Measurements from ENCODE around the gene DCAF11.

DCAF11 gene

GRCh38 chr14:24092505-24093206, 21.9 kb upstream of the DCAF11 start:
- Histone ChIP-seq H3K9me2 (replicated peaks; ENCODE audit: insufficient read depth, low read length) (no peaks in the 10 kb centered on the region), H3K36me3 (ENCODE audit: low read length) (no peaks in the 10 kb centered on the region), H3K9me3 (ENCODE audit: insufficient read depth, low read length) (no peaks in the 10 kb centered on the region), H2AFZ (ENCODE audit: low read depth, low read length, severe bottlenecking) (no peak overlapping the region), H3K79me2 (ENCODE audit: insufficient read depth, low read length) (peaks cover 8% of the 10 kb centered on the region; the same call in 1 of the 2 replicates), H4K20me1 (ENCODE audit: low read depth, low read length) (no peaks in the 10 kb centered on the region), H3K4me2 (ENCODE audit: low read depth, low read length, poor library complexity, severe bottlenecking) (no peak overlapping the region), H3K27ac (ENCODE audit: low read depth, low read length) (peak overlapping the region; percentile 26; the same call in 1 of the 2 replicates), H3K4me3 (ENCODE audit: insufficient read depth, low read length, poor library complexity, severe bottlenecking) (no peak overlapping the region), H3K27me3 (ENCODE audit: low read length) (no peaks in the 10 kb centered on the region), H3F3A (ENCODE audit: insufficient read depth) (peaks cover 19% of the 10 kb centered on the region), H3K9ac (ENCODE audit: low read length) (no peak overlapping the region)
- no peak for TF ChIP-seq EZH2phosphoT487 (conservative IDR thresholded peaks at IDR 0.05; ENCODE audit: low read length)
- TF ChIP-seq, protein P1, sequence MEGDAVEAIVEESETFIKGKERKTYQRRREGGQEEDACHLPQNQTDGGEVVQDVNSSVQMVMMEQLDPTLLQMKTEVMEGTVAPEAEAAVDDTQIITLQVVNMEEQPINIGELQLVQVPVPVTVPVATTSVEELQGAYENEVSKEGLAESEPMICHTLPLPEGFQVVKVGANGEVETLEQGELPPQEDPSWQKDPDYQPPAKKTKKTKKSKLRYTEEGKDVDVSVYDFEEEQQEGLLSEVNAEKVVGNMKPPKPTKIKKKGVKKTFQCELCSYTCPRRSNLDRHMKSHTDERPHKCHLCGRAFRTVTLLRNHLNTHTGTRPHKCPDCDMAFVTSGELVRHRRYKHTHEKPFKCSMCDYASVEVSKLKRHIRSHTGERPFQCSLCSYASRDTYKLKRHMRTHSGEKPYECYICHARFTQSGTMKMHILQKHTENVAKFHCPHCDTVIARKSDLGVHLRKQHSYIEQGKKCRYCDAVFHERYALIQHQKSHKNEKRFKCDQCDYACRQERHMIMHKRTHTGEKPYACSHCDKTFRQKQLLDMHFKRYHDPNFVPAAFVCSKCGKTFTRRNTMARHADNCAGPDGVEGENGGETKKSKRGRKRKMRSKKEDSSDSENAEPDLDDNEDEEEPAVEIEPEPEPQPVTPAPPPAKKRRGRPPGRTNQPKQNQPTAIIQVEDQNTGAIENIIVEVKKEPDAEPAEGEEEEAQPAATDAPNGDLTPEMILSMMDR (IDR thresholded peaks at IDR 0.05; ENCODE audit: insufficient read depth, low read length, poor library complexity, severe bottlenecking) = no peak

DNA sequence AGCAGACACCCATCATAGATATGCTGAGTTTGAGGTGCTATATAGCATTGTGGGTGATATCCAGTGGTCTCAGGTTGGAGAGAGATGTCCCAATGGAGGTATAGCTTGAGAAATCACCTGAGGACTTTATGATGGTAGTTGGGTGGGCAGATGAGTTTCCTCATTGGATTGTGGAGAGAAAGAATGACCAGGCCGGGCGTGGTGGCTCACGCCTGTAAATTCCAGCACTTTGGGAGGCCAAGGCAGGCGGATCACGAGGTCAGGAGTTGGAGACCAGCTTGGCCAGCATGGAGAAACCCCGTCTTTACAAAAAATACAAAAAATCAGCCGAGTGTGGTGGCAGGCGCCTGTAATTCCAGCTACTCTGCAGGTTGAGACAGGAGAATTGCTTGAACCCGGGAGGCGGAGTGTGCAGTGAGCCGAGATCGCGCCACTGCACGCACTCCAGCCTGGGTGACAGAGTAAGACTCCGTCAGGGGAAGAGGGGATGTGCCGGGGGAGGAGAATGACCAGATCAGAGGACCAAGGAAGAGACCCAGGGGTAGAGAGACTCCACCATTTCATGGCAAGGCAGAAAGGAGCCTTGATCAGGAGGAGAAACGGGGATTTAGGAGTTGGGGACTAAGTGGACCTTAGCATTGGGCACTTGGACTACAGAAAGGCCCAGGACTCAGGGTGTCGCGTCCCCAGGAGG, 21.2 kb upstream of the DCAF11 start:
- peak overlapping the region; percentile 92 for H3K4me3 ChIP-seq (ENCODE audit: insufficient read depth, low read length, poor library complexity, severe bottlenecking)
- no peaks in the 10 kb centered on the region for H3K27me3 ChIP-seq (ENCODE audit: low read length)
- H3K9me3 ChIP-seq (ENCODE audit: insufficient read depth, low read length) = no peaks in the 10 kb centered on the region
- H3K79me2 ChIP-seq (ENCODE audit: insufficient read depth, low read length) = peaks cover 8% of the 10 kb centered on the region; the same call in 1 of the 2 replicates
- peaks cover 19% of the 10 kb centered on the region for H3F3A ChIP-seq (ENCODE audit: insufficient read depth)
- H3K9ac ChIP-seq (ENCODE audit: low read length) = peak overlapping the region; percentile 96
- peak overlapping the region; percentile 87 for H3K4me2 ChIP-seq (ENCODE audit: low read depth, low read length, poor library complexity, severe bottlenecking)
- no peak for TF ChIP-seq EZH2phosphoT487 (conservative IDR thresholded peaks at IDR 0.05; ENCODE audit: low read length)
- TF ChIP-seq, protein P1 (IDR thresholded peaks at IDR 0.05; ENCODE audit: insufficient read depth, low read length, poor library complexity, severe bottlenecking) = no peak
- H4K20me1 ChIP-seq (ENCODE audit: low read depth, low read length) = no peaks in the 10 kb centered on the region
- peak overlapping the region; percentile 43 for H2AFZ ChIP-seq (ENCODE audit: low read depth, low read length, severe bottlenecking)
- no peaks in the 10 kb centered on the region for H3K36me3 ChIP-seq (ENCODE audit: low read length)
- H3K27ac ChIP-seq (ENCODE audit: low read depth, low read length) = peak overlapping the region; percentile 50
- H3K9me2 ChIP-seq (replicated peaks; ENCODE audit: insufficient read depth, low read length) = no peaks in the 10 kb centered on the region

GRCh38 chr14:24093901-24094840, 20.4 kb upstream of the DCAF11 start, which contains the start of gene PCK2:
Gene PCK2 (plus strand): TSS chr14:24094311. CDS start chr14:24094406, 95 bp downstream.
- no peaks in the 10 kb centered on the region for H3K27me3 ChIP-seq (ENCODE audit: low read length)
- peak within 1 kb of the TSS; percentile 96 for H3K9ac ChIP-seq (ENCODE audit: low read length)
- peak within 1 kb of the TSS; percentile 92 for H3K4me3 ChIP-seq (ENCODE audit: insufficient read depth, low read length, poor library complexity, severe bottlenecking)
- no peak for TF ChIP-seq EZH2phosphoT487 (conservative IDR thresholded peaks at IDR 0.05; ENCODE audit: low read length)
- TF ChIP-seq, protein P1 (IDR thresholded peaks at IDR 0.05; ENCODE audit: insufficient read depth, low read length, poor library complexity, severe bottlenecking) = no peak
- peaks cover 19% of the 10 kb centered on the region for H3F3A ChIP-seq (ENCODE audit: insufficient read depth)
- peak within 1 kb of the TSS; percentile 84 for H3K27ac ChIP-seq (ENCODE audit: low read depth, low read length)
- no peaks in the 10 kb centered on the region for H3K9me3 ChIP-seq (ENCODE audit: insufficient read depth, low read length)
- peak within 1 kb of the TSS; percentile 43 for H2AFZ ChIP-seq (ENCODE audit: low read depth, low read length, severe bottlenecking)
- H3K79me2 ChIP-seq (ENCODE audit: insufficient read depth, low read length) = peaks cover 8% of the 10 kb centered on the region; the same call in 1 of the 2 replicates
- peak within 1 kb of the TSS; percentile 87 for H3K4me2 ChIP-seq (ENCODE audit: low read depth, low read length, poor library complexity, severe bottlenecking)
- no peaks in the 10 kb centered on the region for H3K9me2 ChIP-seq (replicated peaks; ENCODE audit: insufficient read depth, low read length)
- H3K36me3 ChIP-seq (ENCODE audit: low read length) = no peaks in the 10 kb centered on the region
- H4K20me1 ChIP-seq (ENCODE audit: low read depth, low read length) = no peaks in the 10 kb centered on the region
